Measurements from ENCODE around the gene CBR1. TPM values are rescaled to one million over a fixed set of nuclear protein-coding genes. Genes with fewer than 3 reads are reported as not detected.

CBR1 gene
- total and polyA plus RNA-seq, 2 of the 13 experiments (the other 11 are each of a cell fraction or from before 2014, with no cell fraction given) = 33.7 to 38.7 TPM

- TF ChIP-seq, protein P1, sequence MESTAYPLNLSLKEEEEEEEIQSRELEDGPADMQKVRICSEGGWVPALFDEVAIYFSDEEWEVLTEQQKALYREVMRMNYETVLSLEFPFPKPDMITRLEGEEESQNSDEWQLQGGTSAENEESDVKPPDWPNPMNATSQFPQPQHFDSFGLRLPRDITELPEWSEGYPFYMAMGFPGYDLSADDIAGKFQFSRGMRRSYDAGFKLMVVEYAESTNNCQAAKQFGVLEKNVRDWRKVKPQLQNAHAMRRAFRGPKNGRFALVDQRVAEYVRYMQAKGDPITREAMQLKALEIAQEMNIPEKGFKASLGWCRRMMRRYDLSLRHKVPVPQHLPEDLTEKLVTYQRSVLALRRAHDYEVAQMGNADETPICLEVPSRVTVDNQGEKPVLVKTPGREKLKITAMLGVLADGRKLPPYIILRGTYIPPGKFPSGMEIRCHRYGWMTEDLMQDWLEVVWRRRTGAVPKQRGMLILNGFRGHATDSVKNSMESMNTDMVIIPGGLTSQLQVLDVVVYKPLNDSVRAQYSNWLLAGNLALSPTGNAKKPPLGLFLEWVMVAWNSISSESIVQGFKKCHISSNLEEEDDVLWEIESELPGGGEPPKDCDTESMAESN (CRISPR knock-in tag; conservative IDR thresholded peaks at IDR 0.05) = 0 out of 2 replicates have a peak, but pooled peaks have one; percentile 58
- TF ChIP-seq, protein P2, sequence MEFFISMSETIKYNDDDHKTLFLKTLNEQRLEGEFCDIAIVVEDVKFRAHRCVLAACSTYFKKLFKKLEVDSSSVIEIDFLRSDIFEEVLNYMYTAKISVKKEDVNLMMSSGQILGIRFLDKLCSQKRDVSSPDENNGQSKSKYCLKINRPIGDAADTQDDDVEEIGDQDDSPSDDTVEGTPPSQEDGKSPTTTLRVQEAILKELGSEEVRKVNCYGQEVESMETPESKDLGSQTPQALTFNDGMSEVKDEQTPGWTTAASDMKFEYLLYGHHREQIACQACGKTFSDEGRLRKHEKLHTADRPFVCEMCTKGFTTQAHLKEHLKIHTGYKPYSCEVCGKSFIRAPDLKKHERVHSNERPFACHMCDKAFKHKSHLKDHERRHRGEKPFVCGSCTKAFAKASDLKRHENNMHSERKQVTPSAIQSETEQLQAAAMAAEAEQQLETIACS (CRISPR knock-in tag; IDR thresholded peaks at IDR 0.05) = peak; percentile 80
- TF ChIP-seq RXRA (CRISPR knock-in tag; IDR thresholded peaks at IDR 0.05) (no peak; the same call in 1 of the 2 replicates), ZNF468 (CRISPR knock-in tag; IDR thresholded peaks at IDR 0.05) (no peak), SRF (IDR thresholded peaks at IDR 0.05; ENCODE audit: low read depth, low read length) (no peak), ZNF607 (CRISPR knock-in tag; IDR thresholded peaks at IDR 0.05; ENCODE audit: borderline replicate concordance) (no peak), DNMT1 (CRISPR knock-in tag; IDR thresholded peaks at IDR 0.05) (0 out of 2 replicates have a peak, but pooled peaks have one; percentile 20), NFYC (CRISPR knock-in tag; IDR thresholded peaks at IDR 0.05) (peak; percentile 76), ZNF382 (CRISPR knock-in tag; IDR thresholded peaks at IDR 0.05; ENCODE audit: borderline replicate concordance) (no peak), NPAS2 (CRISPR knock-in tag; IDR thresholded peaks at IDR 0.05; ENCODE audit: borderline replicate concordance) (no peak), WIZ (CRISPR knock-in tag; IDR thresholded peaks at IDR 0.05) (0 out of 2 replicates have a peak, but pooled peaks have one; percentile 34), NR1H2 (CRISPR knock-in tag; IDR thresholded peaks at IDR 0.05; ENCODE audit: borderline replicate concordance, low read depth) (no peak), ZNF512B (CRISPR knock-in tag; IDR thresholded peaks at IDR 0.05; ENCODE audit: borderline replicate concordance) (peak; percentile 72; the same call in 1 of the 2 replicates), MAZ (IDR thresholded peaks at IDR 0.05; ENCODE audit: borderline replicate concordance, low read depth, low read length) (no peak), MAZ (CRISPR knock-in tag; IDR thresholded peaks at IDR 0.05; ENCODE audit: low read depth) (peak; percentile 61)
- TF ChIP-seq, protein P3, sequence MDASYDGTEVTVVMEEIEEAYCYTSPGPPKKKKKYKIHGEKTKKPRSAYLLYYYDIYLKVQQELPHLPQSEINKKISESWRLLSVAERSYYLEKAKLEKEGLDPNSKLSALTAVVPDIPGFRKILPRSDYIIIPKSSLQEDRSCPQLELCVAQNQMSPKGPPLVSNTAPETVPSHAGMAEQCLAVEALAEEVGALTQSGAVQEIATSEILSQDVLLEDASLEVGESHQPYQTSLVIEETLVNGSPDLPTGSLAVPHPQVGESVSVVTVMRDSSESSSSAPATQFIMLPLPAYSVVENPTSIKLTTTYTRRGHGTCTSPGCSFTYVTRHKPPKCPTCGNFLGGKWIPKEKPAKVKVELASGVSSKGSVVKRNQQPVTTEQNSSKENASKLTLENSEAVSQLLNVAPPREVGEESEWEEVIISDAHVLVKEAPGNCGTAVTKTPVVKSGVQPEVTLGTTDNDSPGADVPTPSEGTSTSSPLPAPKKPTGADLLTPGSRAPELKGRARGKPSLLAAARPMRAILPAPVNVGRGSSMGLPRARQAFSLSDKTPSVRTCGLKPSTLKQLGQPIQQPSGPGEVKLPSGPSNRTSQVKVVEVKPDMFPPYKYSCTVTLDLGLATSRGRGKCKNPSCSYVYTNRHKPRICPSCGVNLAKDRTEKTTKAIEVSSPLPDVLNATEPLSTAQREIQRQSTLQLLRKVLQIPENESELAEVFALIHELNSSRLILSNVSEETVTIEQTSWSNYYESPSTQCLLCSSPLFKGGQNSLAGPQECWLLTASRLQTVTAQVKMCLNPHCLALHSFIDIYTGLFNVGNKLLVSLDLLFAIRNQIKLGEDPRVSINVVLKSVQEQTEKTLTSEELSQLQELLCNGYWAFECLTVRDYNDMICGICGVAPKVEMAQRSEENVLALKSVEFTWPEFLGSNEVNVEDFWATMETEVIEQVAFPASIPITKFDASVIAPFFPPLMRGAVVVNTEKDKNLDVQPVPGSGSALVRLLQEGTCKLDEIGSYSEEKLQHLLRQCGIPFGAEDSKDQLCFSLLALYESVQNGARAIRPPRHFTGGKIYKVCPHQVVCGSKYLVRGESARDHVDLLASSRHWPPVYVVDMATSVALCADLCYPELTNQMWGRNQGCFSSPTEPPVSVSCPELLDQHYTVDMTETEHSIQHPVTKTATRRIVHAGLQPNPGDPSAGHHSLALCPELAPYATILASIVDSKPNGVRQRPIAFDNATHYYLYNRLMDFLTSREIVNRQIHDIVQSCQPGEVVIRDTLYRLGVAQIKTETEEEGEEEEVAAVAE (CRISPR knock-in tag; IDR thresholded peaks at IDR 0.05; ENCODE audit: borderline replicate concordance) = no peak
Observed at GRCh38 chr21:36069713-36070583, at the start of gene CBR1 (continued).
